Hematopoietic multipotent progenitor cell treated with erythropoietin and hydrocortisone succinate and interleukin-3 and kit ligand, for 15 days (in vitro differentiated cells): ENCODE data around the gene RANGAP1.
A peak's percentile ranks its signal among the peaks of the same experiment; 100 is the strongest.

ENCODE experiments used
- DNase-seq: peaks from one replicate; pipeline ENCODE4 v3.0.0-alpha.2; 2015; ENCODE audit warnings: low spot score

Gene RANGAP1

DNA sequence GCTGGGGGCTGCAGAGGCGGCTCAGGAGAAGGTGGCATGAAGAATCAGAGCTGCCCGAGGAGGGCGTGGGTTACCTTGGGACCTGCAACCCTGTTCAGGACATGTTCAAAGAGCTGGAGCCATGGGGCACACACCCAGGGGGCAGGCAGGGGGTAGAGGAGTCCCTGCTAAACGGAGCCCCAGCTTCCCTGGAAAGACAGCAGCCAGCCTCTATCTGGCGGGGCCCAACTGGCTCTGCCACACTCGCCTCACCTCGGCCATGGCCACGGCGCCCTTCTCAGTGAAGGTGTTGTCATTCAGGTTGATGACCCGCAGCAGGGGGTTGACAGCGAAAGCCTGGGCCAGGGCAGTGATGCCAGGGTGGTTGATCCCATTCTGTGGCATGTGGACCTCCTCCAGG is 28.3 kb downstream of the RANGAP1 start:
- DNase-seq, result no peak

GRCh38 chr22:41256254-41257253 is 29.4 kb downstream of the RANGAP1 start:
- no peak for DNase-seq

GRCh38 chr22:41254230-41254629 is 31.8 kb downstream of the RANGAP1 start:
- DNase-seq, result no peak

- no peak for DNase-seq
Observed at GRCh38 chr22:41252365-41252764, 33.6 kb downstream of the RANGAP1 start.

- no peak for DNase-seq
Observed at GRCh38 chr22:41250127-41250526, 35.9 kb downstream of the RANGAP1 start.

DNA sequence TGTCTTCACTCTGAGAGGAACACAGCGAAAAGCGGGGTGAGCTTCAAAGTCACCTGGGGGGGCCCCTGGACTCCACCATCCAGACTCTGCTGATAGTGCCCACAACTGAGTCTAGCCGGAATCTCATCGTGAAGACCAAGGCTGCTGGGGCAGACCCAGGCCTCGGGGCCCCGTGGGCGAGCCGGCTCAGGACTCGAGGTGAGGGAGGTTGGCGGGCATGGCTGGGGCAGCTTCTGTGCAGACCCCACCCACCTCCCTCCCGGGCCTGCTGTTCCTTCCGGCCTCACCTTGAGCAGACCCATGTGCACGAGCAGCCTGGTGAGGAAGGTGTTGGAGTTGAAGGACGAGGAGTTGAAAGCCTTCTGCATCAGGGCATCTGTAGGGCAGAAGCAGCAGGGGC is 36.5 kb downstream of the RANGAP1 start:
- DNase-seq, result no peak

DNA sequence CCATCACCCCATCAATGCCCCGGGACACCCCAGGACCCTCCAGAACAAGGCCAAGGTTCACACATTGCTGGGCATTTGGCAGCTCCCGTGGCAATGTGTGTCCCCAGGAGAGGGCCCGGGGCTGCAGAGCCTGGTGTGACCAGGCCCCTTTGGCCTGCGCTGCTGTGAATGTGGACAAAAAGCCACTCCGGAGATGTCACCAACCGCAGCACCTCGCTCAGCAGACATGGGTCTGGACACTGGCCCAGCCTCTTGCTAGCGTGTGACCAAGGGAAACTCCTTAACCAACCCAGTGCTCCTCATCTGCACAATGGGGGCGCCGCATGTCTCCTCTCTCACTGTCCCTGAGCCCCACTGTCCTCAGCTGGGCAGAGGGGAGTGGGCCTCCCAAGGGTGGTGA is 37.2 kb downstream of the RANGAP1 start:
- DNase-seq, result no peak

DNA sequence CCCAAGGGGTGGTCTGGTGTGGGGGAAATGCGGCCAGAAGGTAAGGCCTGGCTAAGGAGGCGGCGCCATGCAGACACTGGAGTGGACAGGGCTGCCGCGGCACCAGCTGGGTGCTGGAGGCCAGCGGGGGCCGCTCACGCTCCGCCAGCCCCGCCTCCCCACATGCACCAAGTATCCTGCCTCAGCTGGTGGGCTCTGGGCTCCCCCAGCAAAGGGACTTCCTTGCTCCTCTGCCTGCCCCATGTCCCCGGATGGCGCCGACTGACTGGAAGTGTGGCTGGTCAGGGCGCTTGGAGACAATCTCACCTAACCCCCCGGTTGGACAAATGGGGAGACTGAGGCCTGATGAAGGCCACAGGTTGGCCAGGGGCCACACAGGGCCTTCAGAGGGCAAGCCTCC is 37.7 kb downstream of the RANGAP1 start:
- DNase-seq, result no peak

GRCh38 chr22:41247703-41248102 is 38.3 kb downstream of the RANGAP1 start:
- no peak for DNase-seq

DNA sequence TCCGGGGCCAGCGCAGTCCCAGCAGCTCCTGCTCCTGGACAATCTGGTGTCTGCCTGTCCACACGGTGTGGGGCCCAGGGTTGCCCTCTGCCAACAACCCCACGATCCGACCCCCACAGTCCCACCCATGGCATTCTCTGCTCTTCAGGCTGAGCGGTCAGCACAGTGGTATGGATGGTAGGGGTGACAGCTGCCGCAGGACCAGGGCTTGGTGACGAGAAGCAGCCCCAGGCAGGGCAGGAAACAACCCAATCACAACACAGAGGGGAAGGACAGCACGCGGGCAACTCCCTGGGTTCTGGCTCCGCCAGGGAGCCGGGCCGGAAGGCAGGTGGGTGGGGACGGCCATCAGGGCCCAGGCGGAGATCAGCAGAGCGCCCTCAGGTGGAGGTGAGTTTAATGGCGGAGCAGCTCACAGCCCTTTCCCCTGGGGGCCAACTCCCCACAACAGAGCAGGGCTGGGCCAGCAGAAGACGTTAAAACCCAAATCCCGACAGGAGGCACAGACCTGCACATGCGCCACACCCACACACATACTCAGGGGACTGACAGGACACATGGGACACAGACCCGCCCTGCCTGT is 40.0 kb downstream of the RANGAP1 start:
- no peak for DNase-seq

DNA sequence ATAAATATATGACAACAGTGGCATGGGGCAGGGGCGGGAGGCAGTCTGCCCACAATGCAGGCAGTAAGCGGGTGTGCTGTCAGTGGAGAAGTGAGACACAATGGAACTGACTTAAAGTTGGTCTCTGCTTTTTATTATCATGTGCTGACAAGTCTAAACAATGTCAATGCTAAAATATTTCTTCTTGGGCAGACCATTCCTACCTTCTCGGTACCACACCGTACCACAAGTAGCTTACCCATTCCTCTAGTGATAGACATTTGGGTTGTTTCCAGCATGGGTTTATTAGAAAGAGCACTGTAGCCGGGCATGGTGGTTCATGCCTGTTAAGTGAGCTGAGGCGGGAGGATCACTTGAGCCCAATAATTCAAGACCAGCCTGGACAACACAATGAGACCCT is 42.6 kb downstream of the RANGAP1 start:
- no peak for DNase-seq

DNA sequence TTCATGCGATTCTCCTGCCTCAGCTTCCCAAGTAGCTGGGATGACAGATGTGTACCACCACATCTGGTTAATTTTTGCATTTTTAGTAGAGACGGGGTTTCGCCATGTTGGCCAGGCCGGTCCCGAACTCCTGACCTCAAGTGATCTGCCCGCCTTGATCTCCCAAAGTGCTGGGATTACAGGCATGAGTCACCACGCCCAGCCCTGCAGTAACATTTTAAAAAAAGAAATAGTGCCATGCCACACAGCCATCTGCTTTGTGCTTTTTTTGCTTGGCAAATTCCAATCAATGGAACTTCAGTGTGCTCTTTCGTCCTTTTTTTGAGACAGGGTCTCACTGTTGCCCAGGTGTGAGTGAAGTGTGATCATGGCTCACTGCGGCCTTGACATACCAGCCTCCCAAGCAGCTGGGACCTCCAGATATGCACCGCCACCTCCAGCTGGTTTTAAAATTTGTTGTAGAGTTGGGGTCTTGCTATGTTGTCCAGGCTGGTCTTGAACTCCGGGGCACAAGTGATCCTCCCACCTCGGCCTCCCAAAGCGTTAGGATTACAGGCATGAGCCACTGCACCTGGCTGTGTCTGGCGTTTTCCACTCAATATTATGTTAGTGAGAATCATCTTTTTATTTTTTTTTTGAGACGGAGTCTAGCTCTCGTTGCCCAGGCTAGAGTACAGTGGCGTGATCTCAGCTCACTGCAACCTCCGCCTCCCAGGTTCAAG is 43.4 kb downstream of the RANGAP1 start:
- DNase-seq, result no peak

DNA sequence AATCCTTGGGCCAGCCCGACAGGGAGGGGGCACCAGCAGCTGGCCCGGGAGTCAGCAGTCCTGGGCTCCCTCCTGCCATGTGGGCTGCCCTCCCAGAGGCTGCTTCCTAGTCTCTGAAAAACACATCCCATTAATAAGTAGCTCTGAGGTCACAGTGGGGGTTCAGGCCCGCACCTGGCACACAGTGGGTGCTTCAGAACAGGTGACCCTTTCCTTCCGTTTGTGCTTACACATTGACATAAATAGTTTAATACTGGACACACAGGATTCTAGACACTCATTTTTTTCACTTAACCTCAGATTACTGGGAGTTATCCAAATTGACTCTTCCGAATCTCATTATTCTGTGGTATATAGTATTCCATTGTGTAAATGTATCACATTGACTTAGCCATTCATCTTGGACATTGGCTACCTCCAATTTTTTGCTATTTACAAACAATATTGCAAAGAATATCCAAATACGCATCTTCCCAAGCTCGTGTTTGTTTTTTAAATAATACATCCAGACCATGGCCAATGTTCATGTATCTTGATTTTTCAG is 44.8 kb downstream of the RANGAP1 start:
- DNase-seq, result no peak

- DNase-seq, result no peak
Observed at GRCh38 chr22:41240377-41241132, 45.4 kb downstream of the RANGAP1 start, which contains the start of gene CHADL. Gene CHADL, minus strand, starts transcription at chr22:41240931. Its CDS starts 50 bp downstream, at chr22:41240881.

DNA sequence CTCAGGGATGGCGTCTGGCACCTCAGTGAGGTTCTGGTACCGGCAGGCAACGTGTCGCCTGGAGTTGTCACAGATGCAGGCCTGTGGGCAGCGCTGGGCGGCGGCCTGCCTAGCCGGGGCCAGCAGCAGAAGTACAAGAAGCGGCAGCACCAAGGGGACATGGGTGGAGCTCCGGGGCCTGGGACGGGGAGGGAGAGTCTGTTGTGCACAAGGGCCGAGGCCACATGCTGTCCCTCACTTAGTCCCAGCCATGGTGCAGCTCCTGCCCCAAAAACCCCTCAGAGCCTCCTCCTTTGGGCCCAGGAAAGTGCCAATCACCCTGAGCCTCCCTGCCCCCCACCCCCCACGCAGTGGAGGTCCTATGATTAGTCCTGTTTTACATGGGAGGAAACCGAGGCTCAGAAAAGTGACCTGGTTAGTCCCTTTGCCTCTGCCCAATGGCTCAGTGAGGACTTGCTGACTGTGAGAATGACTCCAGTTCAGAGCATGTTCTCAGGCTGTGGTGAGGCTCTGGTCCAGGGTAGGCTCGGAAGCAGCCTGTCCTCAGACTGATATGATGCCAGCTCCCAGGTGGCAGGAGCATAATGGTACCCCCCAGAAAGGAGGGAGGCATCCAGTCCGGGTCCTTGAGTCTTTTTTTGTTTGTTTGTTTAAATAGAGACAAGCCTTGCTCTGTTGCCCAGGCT is 46.4 kb downstream of the RANGAP1 start:
- DNase-seq, result no peak

GRCh38 chr22:41238570-41239442 is 47.2 kb downstream of the RANGAP1 start:
- DNase-seq, result no peak

- peak; percentile 40 for DNase-seq
Observed at GRCh38 chr22:41237707-41238569, 48.0 kb downstream of the RANGAP1 start.

GRCh38 chr22:41237036-41237706 is 48.8 kb downstream of the RANGAP1 start:
- DNase-seq, result no peak
